HG03460 (cell line): Measurements from ENCODE around the gene POLR2J2.
"Not testable (repeated sequence)": the region's sequence is repeated elsewhere in the genome, so short reads cannot be mapped to it uniquely, and the experiment has no call there.

ENCODE experiments used
- ATAC-seq: cut with Tn5 transposase; IDR thresholded peaks from one replicate; pipeline ENCODE4 v1.9.1; 2021; ENCODE audit not compliant: unreplicated experiment

Gene POLR2J2

GRCh38 chr7:102673447-102674067 lies 2.1 kb upstream of the POLR2J2 start:
- not testable (repeated sequence) for ATAC-seq

DNA sequence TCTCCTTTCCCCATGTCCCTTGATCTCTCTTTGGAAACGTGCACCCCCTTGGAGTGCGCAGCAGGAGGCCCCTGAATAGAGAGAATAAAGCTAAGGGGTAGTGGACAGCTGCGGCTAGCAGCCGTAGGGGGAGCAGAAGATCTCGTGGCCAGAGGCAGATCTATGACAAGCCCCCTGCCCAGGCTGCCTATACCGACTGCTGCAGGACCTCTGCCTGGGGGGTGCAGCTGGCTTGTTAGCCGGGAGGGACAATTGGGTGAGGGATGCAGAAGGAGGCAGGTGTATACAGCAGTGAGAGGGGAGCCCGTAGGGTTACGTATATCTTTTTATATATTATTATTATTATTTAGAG lies 469 bp upstream of the POLR2J2 start:
- ATAC-seq, result peak; percentile 31

DNA sequence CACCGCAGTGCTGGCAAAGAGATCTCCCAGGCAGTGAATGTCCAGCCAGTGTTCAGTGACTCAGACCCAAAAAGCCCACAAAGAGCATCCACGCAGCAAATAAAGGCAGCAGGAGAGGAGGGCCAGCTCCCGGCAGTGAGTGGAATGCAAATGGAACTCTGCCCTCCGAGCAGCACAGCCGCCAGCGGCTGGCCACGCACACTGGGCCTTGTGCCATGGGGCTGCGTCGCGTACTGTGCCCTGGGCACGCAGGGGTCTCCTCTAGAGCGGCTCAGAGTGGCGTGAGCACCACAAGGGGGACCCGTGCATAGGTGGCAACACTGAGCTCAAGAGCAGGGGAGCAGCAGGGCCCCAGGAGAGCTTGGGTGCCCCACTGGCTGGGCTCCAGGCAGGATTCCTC lies 3.9 kb downstream of the POLR2J2 start:
- ATAC-seq, result not testable (repeated sequence)

DNA sequence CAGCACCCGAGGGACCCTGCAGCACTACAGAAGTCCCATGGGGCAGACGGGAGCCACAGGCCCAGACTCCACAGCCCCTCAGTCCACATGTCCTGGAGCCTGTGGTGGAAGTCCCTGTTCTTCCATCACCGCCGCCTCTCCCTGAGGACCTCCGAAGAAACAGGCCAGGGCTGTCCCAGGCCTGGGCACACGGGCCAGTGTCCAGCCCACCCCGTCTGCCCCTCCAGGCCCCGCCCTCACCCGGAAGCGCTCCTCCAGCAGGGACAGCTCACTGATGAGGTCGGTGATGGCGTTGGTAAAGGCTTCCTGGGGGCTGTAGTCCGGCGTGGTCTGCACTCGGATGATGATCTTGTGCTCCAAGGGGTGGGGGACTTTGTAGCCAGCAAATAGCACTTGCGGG lies 4.6 kb downstream of the POLR2J2 start:
- not testable (repeated sequence) for ATAC-seq

DNA sequence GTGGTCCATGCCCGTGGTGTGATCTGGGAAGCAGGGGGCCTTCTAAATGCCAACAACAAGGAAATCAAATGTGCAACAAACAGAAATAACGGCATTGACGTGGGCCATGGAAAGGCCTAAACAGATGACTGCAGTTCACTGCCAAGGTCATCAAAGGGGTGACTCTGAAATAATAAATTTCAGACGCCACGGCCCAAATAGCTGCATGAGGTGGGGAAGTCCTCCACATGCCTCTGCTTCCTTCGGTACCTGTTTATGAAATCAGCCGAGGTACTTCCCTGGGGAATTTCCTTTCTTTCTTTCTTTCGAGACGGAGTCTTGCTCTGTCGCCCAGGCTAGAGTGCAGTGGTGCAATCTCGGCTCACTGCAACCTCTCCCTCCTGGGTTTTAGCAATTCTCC lies 6.7 kb downstream of the POLR2J2 start:
- not testable (repeated sequence) for ATAC-seq

DNA sequence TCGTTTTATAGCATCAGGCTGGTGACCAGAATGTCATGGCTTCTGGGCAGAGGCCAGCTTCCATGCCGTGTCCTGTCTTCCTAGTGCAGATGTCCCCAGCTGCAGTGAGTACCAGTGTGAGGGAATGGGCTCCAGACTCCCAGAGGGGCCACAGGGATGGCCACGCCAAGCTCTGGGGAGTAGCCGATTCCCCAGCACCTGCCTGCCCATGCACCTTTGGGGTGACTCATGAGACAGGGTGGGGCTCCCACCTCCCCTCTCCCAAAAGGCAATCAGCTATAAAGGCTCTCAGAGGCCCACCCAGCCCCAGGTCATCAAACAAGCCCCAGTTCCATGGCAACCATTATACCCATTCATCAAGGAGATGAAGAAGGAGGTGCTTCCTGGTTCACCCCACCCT lies 21.5 kb downstream of the POLR2J2 start, which contains the start of gene SPDYE2B:
SPDYE2B (plus strand) TSS at position 396 of the 400 bp plus-strand sequence. CDS start 2,030 bp downstream, outside the sequence.
- not testable (repeated sequence) for ATAC-seq

- ATAC-seq, result not testable (repeated sequence)
Measured at GRCh38 chr7:102647813-102648212, 23.6 kb downstream of the POLR2J2 start.

- not testable (repeated sequence) for ATAC-seq
Measured at GRCh38 chr7:102643404-102643803, 28.1 kb downstream of the POLR2J2 start.

DNA sequence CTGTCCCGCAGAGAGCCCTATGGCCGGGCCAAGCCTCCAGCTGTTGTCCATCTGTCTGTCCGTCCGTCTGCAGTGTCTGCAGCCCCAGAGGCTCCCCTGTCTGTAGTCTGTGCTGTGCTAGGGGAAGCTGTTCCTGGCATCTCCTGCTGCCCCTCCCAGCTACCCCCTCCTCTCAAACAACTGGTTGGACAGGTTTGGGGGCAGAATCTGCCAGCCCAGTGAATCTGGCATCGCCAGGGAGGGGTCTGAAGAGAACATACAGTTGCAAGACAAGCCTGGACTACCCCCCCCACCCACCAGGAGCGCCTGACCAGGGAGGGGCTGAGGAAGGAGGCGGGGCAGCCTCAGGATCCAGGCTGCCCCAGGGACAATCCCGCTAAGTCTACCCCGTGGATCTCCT lies 28.8 kb downstream of the POLR2J2 start, which contains the start of gene UPK3BL1:
UPK3BL1 (minus strand) TSS at position 101 of the 400 bp plus-strand sequence; CDS start at position 51, 50 bp downstream.
- ATAC-seq, result not testable (repeated sequence)

- not testable (repeated sequence) for ATAC-seq
Measured at GRCh38 chr7:102638848-102639247, 32.6 kb downstream of the POLR2J2 start.

DNA sequence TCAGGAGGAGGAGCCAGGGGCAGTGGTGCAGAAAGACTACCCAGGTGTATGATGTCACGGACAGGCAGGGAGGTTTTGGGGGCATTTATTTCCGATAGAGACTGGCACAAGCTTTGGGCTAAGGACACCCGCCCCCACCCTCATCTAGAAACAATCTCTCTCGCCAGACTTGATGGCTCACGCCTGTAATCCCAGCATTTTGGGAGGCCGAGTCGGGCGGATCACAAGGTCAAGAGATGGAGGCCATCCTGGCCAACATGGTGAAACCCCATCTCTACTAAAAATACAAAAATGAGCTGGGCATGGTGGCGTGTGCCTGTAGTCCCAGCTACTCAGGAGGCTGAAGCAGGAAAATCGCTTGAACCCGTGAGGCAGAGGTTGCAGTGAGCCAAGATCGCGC lies 34.5 kb downstream of the POLR2J2 start:
- not testable (repeated sequence) for ATAC-seq

DNA sequence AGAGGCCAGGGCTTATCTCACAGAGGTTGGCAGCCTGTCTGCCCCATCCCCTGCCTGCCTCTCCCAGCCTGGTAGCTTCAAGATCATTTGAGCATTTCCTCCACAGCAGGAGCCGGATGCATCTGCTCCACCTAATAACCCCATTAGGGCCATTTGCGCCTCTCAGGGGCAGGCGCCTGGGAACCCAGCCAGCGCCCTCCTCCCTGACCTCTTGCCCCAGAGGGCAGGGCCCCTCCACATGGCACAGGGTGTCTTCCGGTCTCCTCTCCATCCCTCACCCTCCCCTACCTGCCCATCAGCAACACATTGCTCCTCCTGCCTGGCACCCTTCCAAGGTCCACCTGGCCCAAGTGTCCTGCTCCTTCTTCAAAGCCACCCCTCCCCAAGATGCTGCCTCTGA lies 36.1 kb downstream of the POLR2J2 start:
- not testable (repeated sequence) for ATAC-seq

DNA sequence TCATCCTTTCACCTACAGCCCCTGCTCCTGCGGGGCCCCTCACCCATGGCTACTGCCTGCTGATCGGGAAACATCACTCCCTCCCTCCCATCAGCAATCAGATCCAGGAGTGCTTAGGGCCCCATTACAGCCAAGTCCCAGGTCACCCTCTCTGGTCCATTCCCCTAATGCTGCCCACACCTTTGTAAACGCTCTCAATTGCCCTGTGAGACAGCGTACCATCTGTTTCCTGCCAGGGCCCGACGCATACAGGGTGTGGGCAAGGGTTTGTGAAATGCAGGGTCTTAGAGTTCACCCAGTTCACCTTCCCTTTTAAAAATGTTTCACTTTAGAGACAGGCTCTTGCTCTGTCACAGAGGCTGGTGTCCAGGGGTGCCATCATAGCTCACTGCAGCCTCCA lies 37.2 kb downstream of the POLR2J2 start:
- ATAC-seq, result not testable (repeated sequence)

DNA sequence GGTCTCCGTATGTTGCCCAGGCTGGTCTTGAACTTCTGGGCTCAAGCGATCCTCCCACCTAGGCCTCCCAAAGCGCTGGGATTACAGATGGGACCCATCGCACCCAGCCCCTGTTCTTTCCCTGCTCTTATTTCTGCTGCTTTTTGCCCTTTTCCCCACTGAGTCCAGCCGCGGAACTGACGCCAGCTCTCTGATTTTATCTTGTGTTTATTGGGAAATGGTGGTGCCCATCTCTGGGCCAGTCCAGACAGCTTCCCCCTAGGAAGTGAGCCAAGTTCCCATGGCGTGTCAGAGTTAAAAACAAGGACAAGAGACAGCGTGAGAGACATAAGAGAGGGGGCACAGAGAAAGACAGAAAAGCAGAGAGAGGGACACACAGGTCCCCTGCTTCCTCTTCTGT lies 40.8 kb downstream of the POLR2J2 start:
- ATAC-seq, result not testable (repeated sequence)

GRCh38 chr7:102627271-102627904 lies 44.1 kb downstream of the POLR2J2 start:
- not testable (repeated sequence) for ATAC-seq

- ATAC-seq, result not testable (repeated sequence)
Measured at GRCh38 chr7:102618122-102618521, 53.3 kb downstream of the POLR2J2 start.

DNA sequence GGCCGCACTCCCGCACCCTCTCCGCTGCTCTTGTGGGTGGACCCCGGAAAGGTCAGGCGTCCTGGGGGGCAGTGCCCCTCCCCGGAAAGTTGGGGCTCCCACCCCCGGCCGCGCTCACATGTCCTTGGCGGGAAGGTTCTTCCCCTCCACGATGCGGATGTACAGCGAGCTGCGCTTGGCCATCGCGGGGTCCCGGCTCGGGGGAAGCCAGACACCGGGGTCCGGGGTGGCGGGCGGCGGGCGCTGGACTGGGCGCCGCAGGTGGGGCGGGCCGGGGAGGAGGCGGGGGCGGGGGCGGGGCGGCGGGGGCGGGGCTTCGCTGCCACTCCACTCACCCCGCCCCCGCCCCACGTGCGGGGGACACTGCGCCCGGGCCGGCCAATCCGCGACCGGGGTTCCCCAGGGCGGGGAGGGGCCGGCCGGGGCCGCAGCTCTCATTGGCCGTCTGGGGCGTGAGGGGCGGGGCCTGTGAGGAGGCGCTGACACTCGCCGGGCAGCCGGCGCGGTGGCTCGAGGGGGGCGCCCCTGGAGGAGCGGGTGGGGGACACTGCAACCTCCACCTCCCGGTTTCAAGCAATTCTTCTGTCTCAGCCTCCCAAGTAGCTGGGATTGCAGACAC lies 54.8 kb downstream of the POLR2J2 start, which contains the start of gene RASA4:
RASA4 (minus strand) TSS at position 250 of the 619 bp plus-strand sequence; CDS start at position 183, 67 bp downstream.
- ATAC-seq, result peak; percentile 58
